K562 (cell line): ENCODE results near the gene MED15. TPM values are rescaled to one million over a fixed set of nuclear protein-coding genes. Genes with fewer than 3 reads are reported as not detected.

Experiments used
- BCLAF1 ChIP-seq, 2 experiments: fragments of 450-650 bp in 1 of 2; IDR thresholded peaks; 2 replicates each; pipeline ENCODE4 v1.6.1; 2011 to 2017; ENCODE audit warnings: low read depth in 2 of 2, antibody characterized with exemption in 1 of 2, borderline replicate concordance in 1 of 2, low read length in 1 of 2, mild to moderate bottlenecking in 1 of 2, mixed read lengths in 1 of 2; ENCODE audit not compliant: control insufficient read depth in 1 of 2
- BMI1 ChIP-seq: fragments of 150-350 bp; IDR thresholded peaks from 2 replicates; pipeline ENCODE4 v1.6.1; 2014; ENCODE audit warnings: low read length
- BRD4 ChIP-seq: fragments of 200-600 bp; sonication (generic); IDR thresholded peaks from 2 replicates; pipeline ENCODE4 v1.6.1; 2017; ENCODE audit warnings: inconsistent platforms
- CCNT2 ChIP-seq: IDR thresholded peaks from 2 replicates; pipeline ENCODE4 v1.6.1; 2011; ENCODE audit warnings: borderline replicate concordance, low read depth, mild to moderate bottlenecking, moderate library complexity, mixed read lengths, low read length; ENCODE audit not compliant: insufficient read length; ENCODE audit errors: extremely low read depth
- ESRRB ChIP-seq: fragments of 250-450 bp; sonication (Bioruptor Pico); IDR thresholded peaks from 2 replicates; pipeline ENCODE4 v1.5.0; 2020; ENCODE audit warnings: mild to moderate bottlenecking, moderate library complexity, borderline replicate concordance
- FOXA3 ChIP-seq, 2 experiments: fragments of 450-650 bp in 1 of 2; sonication (generic) in 1 of 2; formaldehyde crosslinking; IDR thresholded peaks in 1 of 2; conservative IDR thresholded peaks in 1 of 2; 2 replicates each; pipeline versions ENCODE4 v1.4.0 to v1.8.0; 2020 to 2022; ENCODE audit warnings: mild to moderate bottlenecking in 2 of 2, missing genetic modification reagents in 1 of 2
- FOXK2 ChIP-seq, 2 experiments: fragments of 450-650 bp; IDR thresholded peaks in 1 of 2; conservative IDR thresholded peaks in 1 of 2; 2 replicates each; pipeline ENCODE4 v1.6.1; 2016; ENCODE audit warnings: low read depth in 2 of 2, mild to moderate bottlenecking in 1 of 2
- GATA2 ChIP-seq: sonication (generic); formaldehyde crosslinking; IDR thresholded peaks from 2 replicates; pipeline ENCODE4 v1.4.0; 2020; ENCODE audit warnings: mild to moderate bottlenecking, missing genetic modification reagents
- HOXB6 ChIP-seq: fragments of 250-450 bp; sonication (Bioruptor Pico); IDR thresholded peaks from 2 replicates; pipeline ENCODE4 v1.5.1; 2022; ENCODE audit warnings: mild to moderate bottlenecking, borderline replicate concordance
- MECOM ChIP-seq: fragments of 250-450 bp; sonication (Bioruptor Pico); IDR thresholded peaks from 2 replicates; pipeline ENCODE4 v1.8.0; 2022; ENCODE audit warnings: inconsistent platforms
- MTA2 ChIP-seq: fragments of 450-650 bp; IDR thresholded peaks from 2 replicates; pipeline ENCODE4 v1.6.1; 2016; ENCODE audit warnings: low read depth
- NR3C1 ChIP-seq: sonication (generic); formaldehyde crosslinking; IDR thresholded peaks from 2 replicates; pipeline ENCODE4 v1.8.1; 2022; ENCODE audit warnings: missing genetic modification reagents
- PML ChIP-seq: IDR thresholded peaks from 2 replicates; pipeline ENCODE4 v1.6.1; 2012; ENCODE audit warnings: low read length, inconsistent platforms
- RBFOX2 ChIP-seq: fragments of 200-400 bp; formaldehyde crosslinking; IDR thresholded peaks from 2 replicates; pipeline ENCODE4 v1.6.1; 2017; ENCODE audit warnings: low read depth, mild to moderate bottlenecking, low read length, moderate library complexity
- SMARCB1 ChIP-seq: IDR thresholded peaks from 2 replicates; pipeline ENCODE4 v1.6.1; 2011; ENCODE audit warnings: improper control_type of control experiment, low read depth; ENCODE audit not compliant: insufficient read length
- STAG1 ChIP-seq: sonication (generic); formaldehyde crosslinking; IDR thresholded peaks from 2 replicates; pipeline ENCODE4 v1.5.0; 2020; ENCODE audit warnings: missing genetic modification reagents, borderline replicate concordance
- ZC3H4 ChIP-seq: sonication (generic); formaldehyde crosslinking; IDR thresholded peaks from 2 replicates; pipeline ENCODE4 v1.9.0; 2021; ENCODE audit warnings: missing genetic modification reagents, borderline replicate concordance
- ZNF280A ChIP-seq: fragments of 450-650 bp; IDR thresholded peaks from 2 replicates; pipeline ENCODE4 v1.6.1; 2018; ENCODE audit warnings: mild to moderate bottlenecking, low read depth; ENCODE audit not compliant: partially characterized antibody
- ZNF347 ChIP-seq: fragments of 450-650 bp; formaldehyde crosslinking; IDR thresholded peaks from 2 replicates; pipeline ENCODE4 v1.4.0; 2020; ENCODE audit warnings: low read depth, mild to moderate bottlenecking, moderate library complexity
- ZNF449 ChIP-seq: fragments of 250-450 bp; sonication (Bioruptor Pico); IDR thresholded peaks from 2 replicates; pipeline ENCODE4 v1.8.0; 2022; ENCODE audit warnings: moderate library complexity, mild to moderate bottlenecking, inconsistent platforms
- ZNF699 ChIP-seq: fragments of 250-450 bp; sonication (Bioruptor Pico); IDR thresholded peaks from 2 replicates; pipeline ENCODE4 v1.8.0; 2021; ENCODE audit warnings: mild to moderate bottlenecking, moderate library complexity; ENCODE audit not compliant: insufficient replicate concordance
- polyA plus RNA-seq, 8 experiments: library from polyadenylated mRNA; depleted of rRNA in 4 of 8; stranded (reverse) in 5 of 8; unstranded in 3 of 8; fragments of >200 nt; fragmentation: Nextera tagmentation in 2 of 8; fragmentation: Illumina TruSeq in 1 of 8; extraction: Ambion mirVana in 2 of 8; extraction: Trizol in 1 of 8; gene quantifications; 2 replicates each; pipeline versions ENCODE4 v1.2.1 to v1.2.3, GENCODE V29; 2011 to 2014; ENCODE audit warnings: inconsistent platforms in 1 of 8, missing spikeins in 1 of 8
- total RNA-seq, 7 experiments: library from RNA; depleted of rRNA in 6 of 7; stranded (reverse); fragments of >200 nt in 6 of 7; fragmentation: Illumina TruSeq in 2 of 7; extraction: Trizol in 2 of 7; gene quantifications; 2 replicates each; pipeline versions ENCODE4 v1.2.1 to v1.2.3, GENCODE V29; 2011 to 2021; ENCODE audit warnings: low replicate concordance in 1 of 7
- TF ChIP-seq, protein P1 (sequence below): fragments of 250-450 bp; sonication (Bioruptor Pico); IDR thresholded peaks from 2 replicates; pipeline ENCODE4 v1.5.0; 2020; ENCODE audit warnings: mild to moderate bottlenecking

MED15 gene
- total and polyA plus RNA-seq, 9 of the 15 experiments (the other 6 are each of a cell fraction or from before 2014, with no cell fraction given): 4.0 to 271 (median 60.1) TPM

DNA sequence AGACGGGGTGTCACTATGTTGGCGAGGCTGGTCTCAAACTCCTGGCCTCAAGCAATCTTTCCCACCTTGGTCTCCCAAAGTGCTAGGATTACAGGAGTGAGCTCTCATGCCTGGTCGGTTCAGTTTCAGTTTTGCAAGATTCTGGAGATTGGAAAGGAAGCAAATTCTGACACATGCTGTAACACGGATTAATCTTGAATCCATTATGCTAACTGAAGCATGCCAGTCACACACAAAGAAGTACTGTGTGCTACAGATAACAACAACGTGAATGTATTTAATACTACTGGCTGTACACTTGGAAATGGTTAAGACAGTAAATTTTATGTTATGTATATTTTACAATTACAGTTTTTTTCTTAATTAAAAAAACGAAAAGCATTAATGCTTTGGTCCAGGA is 107.6 kb downstream of the MED15 start (continued):
- no peak for TF ChIP-seq MECOM (CRISPR knock-in tag)
- TF ChIP-seq ZNF449 (CRISPR knock-in tag): no peak
- TF ChIP-seq ZNF280A: no peak
- no peak for TF ChIP-seq ESRRB (CRISPR knock-in tag)
- TF ChIP-seq, protein P1, sequence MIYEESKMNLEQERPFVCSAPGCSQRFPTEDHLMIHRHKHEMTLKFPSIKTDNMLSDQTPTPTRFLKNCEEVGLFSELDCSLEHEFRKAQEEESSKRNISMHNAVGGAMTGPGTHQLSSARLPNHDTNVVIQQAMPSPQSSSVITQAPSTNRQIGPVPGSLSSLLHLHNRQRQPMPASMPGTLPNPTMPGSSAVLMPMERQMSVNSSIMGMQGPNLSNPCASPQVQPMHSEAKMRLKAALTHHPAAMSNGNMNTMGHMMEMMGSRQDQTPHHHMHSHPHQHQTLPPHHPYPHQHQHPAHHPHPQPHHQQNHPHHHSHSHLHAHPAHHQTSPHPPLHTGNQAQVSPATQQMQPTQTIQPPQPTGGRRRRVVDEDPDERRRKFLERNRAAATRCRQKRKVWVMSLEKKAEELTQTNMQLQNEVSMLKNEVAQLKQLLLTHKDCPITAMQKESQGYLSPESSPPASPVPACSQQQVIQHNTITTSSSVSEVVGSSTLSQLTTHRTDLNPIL: no peak
- TF ChIP-seq PML: peak; percentile 41; the same call in 1 of the 2 replicates
- TF ChIP-seq BMI1: no peak
- TF ChIP-seq NR3C1 (CRISPR knock-in tag): no peak
- TF ChIP-seq HOXB6 (CRISPR knock-in tag): no peak
- TF ChIP-seq RBFOX2: no peak
- peak; percentile 92 for TF ChIP-seq GATA2 (CRISPR knock-in tag)
- no peak for TF ChIP-seq ZC3H4
- TF ChIP-seq SMARCB1: no peak
- TF ChIP-seq MTA2: peak; percentile 51
- TF ChIP-seq ZNF699 (CRISPR knock-in tag): no peak
- TF ChIP-seq BRD4: no peak
- TF ChIP-seq ZNF347 (CRISPR knock-in tag): no peak
- no peak for TF ChIP-seq BCLAF1 (IDR thresholded peaks at IDR 0.05; ENCODE audit: borderline replicate concordance in 1 of 2, control insufficient read depth in 1 of 2, low read depth in 2 of 2, low read length in 1 of 2)
- TF ChIP-seq STAG1: no peak
- TF ChIP-seq FOXA3 (CRISPR knock-in tag; conservative IDR thresholded peaks at IDR 0.05 in 1 of 2, IDR thresholded peaks at IDR 0.05 in 1 of 2): peak in 1 of 2 experiments; percentile 59; a peak in 1 of 4 replicates
- TF ChIP-seq FOXK2 (conservative IDR thresholded peaks at IDR 0.05 in 1 of 2, IDR thresholded peaks at IDR 0.05 in 1 of 2; ENCODE audit: low read depth in 2 of 2): no peak
- no peak for TF ChIP-seq CCNT2
